PFSK-1 (cell line): Measurements from ENCODE around the gene MAP1B.

Experiments
- FOXP2 ChIP-seq: optimal IDR thresholded peaks from 2 replicates; pipeline ENCODE3; 2011; ENCODE audit warnings: borderline replicate concordance, control low read depth, inconsistent platforms; ENCODE audit not compliant: insufficient read depth; ENCODE audit errors: extremely low read length, extremely low read depth
- POLR2AphosphoS5 ChIP-seq: IDR thresholded peaks from 2 replicates; pipeline ENCODE4 v1.6.1; 2012; ENCODE audit warnings: low read depth, mild to moderate bottlenecking, control low read depth, low read length, moderate library complexity
- SIN3A ChIP-seq: IDR thresholded peaks from 2 replicates; pipeline ENCODE4 v1.6.1; 2012; ENCODE audit warnings: mild to moderate bottlenecking, low read length, moderate library complexity, borderline replicate concordance; ENCODE audit not compliant: insufficient read depth
- TAF1 ChIP-seq: IDR thresholded peaks from 2 replicates; pipeline ENCODE4 v1.6.1; 2012; ENCODE audit warnings: low read length, control low read depth, borderline replicate concordance; ENCODE audit not compliant: insufficient read depth
- TF ChIP-seq, protein P1 (sequence below), 2 experiments: IDR thresholded peaks; 2 replicates each; pipeline versions ENCODE4 v1.6.1 to v1.8.0; 2011 to 2012; ENCODE audit warnings: low read depth in 2 of 2, low read length in 2 of 2, control low read depth in 1 of 2, inconsistent platforms in 1 of 2, mild to moderate bottlenecking in 1 of 2, moderate library complexity in 1 of 2; ENCODE audit not compliant: insufficient read depth in 1 of 2

Gene MAP1B

DNA sequence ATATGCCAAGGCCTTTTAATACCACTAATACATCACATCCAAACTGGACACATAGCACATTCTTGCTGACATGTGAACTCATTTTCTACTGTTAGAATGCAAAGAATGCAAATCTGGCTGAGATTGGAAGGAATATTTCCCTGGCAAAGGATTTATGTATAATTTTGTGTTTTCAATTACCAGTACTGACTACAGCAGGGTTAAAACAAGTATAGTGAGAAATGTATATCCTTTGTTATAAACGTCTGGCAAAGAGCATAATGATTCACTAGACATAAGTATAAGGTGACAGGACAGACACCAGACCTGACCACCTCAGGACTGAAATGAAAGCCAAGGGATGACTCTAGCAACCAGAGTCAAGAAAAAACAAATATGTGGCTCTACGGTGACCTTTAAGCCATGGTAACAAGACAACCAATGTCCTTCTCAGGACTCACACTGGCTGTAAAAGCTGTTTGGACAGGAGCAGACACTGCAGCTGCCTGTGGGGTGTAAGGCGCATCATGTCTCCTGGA lies 117.7 kb downstream of the MAP1B start:
- TF ChIP-seq, protein P1, sequence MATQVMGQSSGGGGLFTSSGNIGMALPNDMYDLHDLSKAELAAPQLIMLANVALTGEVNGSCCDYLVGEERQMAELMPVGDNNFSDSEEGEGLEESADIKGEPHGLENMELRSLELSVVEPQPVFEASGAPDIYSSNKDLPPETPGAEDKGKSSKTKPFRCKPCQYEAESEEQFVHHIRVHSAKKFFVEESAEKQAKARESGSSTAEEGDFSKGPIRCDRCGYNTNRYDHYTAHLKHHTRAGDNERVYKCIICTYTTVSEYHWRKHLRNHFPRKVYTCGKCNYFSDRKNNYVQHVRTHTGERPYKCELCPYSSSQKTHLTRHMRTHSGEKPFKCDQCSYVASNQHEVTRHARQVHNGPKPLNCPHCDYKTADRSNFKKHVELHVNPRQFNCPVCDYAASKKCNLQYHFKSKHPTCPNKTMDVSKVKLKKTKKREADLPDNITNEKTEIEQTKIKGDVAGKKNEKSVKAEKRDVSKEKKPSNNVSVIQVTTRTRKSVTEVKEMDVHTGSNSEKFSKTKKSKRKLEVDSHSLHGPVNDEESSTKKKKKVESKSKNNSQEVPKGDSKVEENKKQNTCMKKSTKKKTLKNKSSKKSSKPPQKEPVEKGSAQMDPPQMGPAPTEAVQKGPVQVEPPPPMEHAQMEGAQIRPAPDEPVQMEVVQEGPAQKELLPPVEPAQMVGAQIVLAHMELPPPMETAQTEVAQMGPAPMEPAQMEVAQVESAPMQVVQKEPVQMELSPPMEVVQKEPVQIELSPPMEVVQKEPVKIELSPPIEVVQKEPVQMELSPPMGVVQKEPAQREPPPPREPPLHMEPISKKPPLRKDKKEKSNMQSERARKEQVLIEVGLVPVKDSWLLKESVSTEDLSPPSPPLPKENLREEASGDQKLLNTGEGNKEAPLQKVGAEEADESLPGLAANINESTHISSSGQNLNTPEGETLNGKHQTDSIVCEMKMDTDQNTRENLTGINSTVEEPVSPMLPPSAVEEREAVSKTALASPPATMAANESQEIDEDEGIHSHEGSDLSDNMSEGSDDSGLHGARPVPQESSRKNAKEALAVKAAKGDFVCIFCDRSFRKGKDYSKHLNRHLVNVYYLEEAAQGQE (IDR thresholded peaks at IDR 0.05; ENCODE audit: insufficient read depth in 1 of 2, low read depth in 2 of 2, low read length in 2 of 2) = no peak
- TF ChIP-seq POLR2AphosphoS5 = no peak
- TF ChIP-seq TAF1 = no peak
- no peak for TF ChIP-seq SIN3A
- no peak for TF ChIP-seq FOXP2

DNA sequence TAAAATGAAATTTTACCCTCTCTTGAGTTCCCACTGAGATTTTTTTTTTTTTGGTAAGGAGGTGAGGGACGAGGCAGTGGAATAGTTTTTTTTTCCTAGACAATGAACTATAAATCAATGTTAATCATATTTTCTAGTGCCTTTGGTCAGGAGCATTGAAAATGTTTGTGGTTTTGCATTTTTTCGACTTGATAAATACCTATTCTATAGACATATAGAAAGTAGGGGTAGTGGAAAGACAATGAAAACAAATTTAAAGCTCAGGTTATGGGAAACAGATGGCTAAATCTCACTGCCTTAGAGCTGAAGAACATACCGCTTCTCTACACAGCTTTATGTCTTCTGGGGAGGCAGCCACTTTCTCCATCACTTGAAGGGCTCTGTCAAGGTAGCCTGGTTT lies 118.5 kb downstream of the MAP1B start:
- no peak for TF ChIP-seq POLR2AphosphoS5
- TF ChIP-seq FOXP2 = no peak
- TF ChIP-seq SIN3A = no peak
- TF ChIP-seq TAF1 = no peak
- TF ChIP-seq, protein P1 (IDR thresholded peaks at IDR 0.05; ENCODE audit: insufficient read depth in 1 of 2, low read depth in 2 of 2, low read length in 2 of 2) = no peak

DNA sequence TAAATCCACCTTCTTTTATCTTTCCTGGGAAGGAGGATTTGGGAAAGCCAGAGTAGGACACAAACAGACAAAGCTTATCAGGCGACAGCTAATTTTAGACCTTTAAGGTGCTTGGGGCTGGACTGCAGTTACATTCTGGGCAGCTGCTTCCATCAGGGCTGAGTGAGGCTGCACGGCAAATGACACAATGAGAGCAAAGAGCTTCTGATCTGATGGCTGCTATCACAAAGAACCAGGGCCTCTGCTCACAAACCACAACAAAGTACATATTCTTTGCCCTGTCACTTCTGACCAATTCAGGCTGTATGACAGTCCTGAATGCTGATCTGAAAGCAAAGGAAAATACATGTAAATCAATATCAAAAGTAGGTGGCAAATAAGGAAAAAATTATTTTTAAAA lies 119.7 kb downstream of the MAP1B start:
- TF ChIP-seq, protein P1 (IDR thresholded peaks at IDR 0.05; ENCODE audit: insufficient read depth in 1 of 2, low read depth in 2 of 2, low read length in 2 of 2) = no peak
- TF ChIP-seq SIN3A (no peak), TAF1 (no peak), POLR2AphosphoS5 (no peak), FOXP2 (no peak)

DNA sequence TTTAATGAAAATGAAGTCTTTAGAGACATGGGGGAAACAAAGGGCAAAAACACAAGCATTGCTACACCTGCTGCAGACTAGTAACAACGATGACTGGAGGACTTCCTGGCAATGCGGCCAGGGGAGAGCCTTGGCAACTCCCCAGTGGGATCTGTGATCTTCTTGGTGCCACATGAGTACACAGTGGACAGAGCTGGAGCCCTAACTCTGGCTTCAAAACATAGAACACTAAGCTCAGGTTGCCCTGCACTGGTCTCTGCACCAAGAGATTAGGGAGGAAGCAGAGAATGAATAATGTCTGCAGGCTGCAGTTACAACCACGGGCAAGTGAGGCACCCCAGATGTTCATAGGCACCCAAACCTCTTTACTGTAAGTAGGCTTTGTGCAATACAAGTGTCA lies 121.7 kb downstream of the MAP1B start:
- TF ChIP-seq FOXP2 (no peak), TAF1 (no peak), POLR2AphosphoS5 (no peak), SIN3A (no peak)
- TF ChIP-seq, protein P1 (IDR thresholded peaks at IDR 0.05; ENCODE audit: insufficient read depth in 1 of 2, low read depth in 2 of 2, low read length in 2 of 2) = no peak

DNA sequence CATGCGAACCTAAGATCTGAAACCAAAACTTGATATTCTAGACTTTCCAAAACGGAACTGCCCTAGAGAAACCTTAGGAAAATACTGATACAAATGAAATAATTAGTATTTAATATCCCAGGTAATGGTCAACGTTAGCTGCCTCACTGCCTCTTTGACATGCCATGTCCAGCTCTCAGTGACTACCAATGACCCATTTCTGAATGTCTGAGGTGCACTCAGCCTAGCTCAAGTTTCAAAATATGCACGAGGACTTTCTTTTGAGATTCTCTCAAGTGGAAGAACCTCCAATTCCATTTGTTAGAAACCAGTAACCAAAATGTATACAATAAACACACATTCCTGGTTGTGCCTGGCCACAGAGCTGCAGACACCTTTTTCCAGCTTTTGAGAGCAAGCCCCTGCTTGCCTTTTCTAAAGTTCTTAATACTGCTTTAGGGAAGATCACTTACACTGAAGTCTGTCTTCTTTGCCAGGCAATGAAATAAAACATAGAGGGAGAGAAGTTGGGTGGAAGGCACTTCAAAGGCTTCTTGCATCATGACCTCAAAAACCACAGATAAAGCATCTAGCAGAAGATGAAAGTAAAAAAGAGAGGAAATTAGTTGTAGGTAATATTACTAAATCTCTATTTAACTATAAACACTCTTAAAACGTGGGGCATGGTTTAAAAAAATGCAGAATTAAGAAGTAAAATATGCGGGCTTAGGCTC lies 124.9 kb downstream of the MAP1B start:
- TF ChIP-seq FOXP2 (no peak), TAF1 (no peak), POLR2AphosphoS5 (no peak), SIN3A (no peak)
- TF ChIP-seq, protein P1 (IDR thresholded peaks at IDR 0.05; ENCODE audit: insufficient read depth in 1 of 2, low read depth in 2 of 2, low read length in 2 of 2) = no peak
